ENCODE data around the gene SNRNP70.
"Not testable (repeated sequence)": the region's sequence is repeated elsewhere in the genome, so short reads cannot be mapped to it uniquely, and the experiment has no call there.

Gene SNRNP70

GRCh38 chr19:49071860-49072547 lies 13.2 kb upstream of the SNRNP70 start:
- Histone ChIP-seq H3K9me3 (ENCODE audit: low read length) (peaks cover 19% of the 10 kb centered on the region), H3K36me3 (ENCODE audit: insufficient read depth, low read length) (no peaks in the 10 kb centered on the region), H3K4me1 (ENCODE audit: insufficient read depth, low read length) (no peaks in the 10 kb centered on the region), H3K27me3 (ENCODE audit: insufficient read depth, low read length) (peaks cover 49% of the 10 kb centered on the region), H2AFZ (ENCODE audit: low read depth, low read length) (no peak overlapping the region), H3K4me3 (ENCODE audit: low read length) (no peak overlapping the region)

- H2AFZ ChIP-seq (ENCODE audit: low read depth, low read length), result no peak overlapping the region
- H3K27me3 ChIP-seq (ENCODE audit: insufficient read depth, low read length), result peaks cover 48% of the 10 kb centered on the region
- H3K36me3 ChIP-seq (ENCODE audit: insufficient read depth, low read length), result no peaks in the 10 kb centered on the region
Measured at GRCh38 chr19:49073514-49074378, 11.5 kb upstream of the SNRNP70 start.

GRCh38 chr19:49074869-49075268 lies 10.4 kb upstream of the SNRNP70 start:
- H3K4me3 ChIP-seq (ENCODE audit: low read length); H3K36me3 ChIP-seq (ENCODE audit: insufficient read depth, low read length); H2AFZ ChIP-seq (ENCODE audit: low read depth, low read length); H3K4me1 ChIP-seq (ENCODE audit: insufficient read depth, low read length): not testable (repeated sequence)
- Histone ChIP-seq H3K9me3 (ENCODE audit: low read length) (peaks cover 12% of the 10 kb centered on the region), H3K27me3 (ENCODE audit: insufficient read depth, low read length) (peaks cover 43% of the 10 kb centered on the region)

More at GRCh38 chr19:49073514-49074378, 11.5 kb upstream of the SNRNP70 start:
- Histone ChIP-seq H3K9me3 (ENCODE audit: low read length) (peaks cover 19% of the 10 kb centered on the region), H3K4me3 (ENCODE audit: low read length) (no peak overlapping the region), H3K4me1 (ENCODE audit: insufficient read depth, low read length) (no peaks in the 10 kb centered on the region)

- Histone ChIP-seq H2AFZ (ENCODE audit: low read depth, low read length) (no peak overlapping the region), H3K36me3 (ENCODE audit: insufficient read depth, low read length) (no peaks in the 10 kb centered on the region), H3K4me3 (ENCODE audit: low read length) (no peak overlapping the region), H3K9me3 (ENCODE audit: low read length) (no peaks in the 10 kb centered on the region), H3K27me3 (ENCODE audit: insufficient read depth, low read length) (no peaks in the 10 kb centered on the region), H3K4me1 (ENCODE audit: insufficient read depth, low read length) (peaks cover 3% of the 10 kb centered on the region)
Measured at GRCh38 chr19:49080392-49080791, 4.9 kb upstream of the SNRNP70 start.

GRCh38 chr19:49081273-49081672 lies 4.0 kb upstream of the SNRNP70 start:
- no peak overlapping the region for H3K4me3 ChIP-seq (ENCODE audit: low read length)
- no peaks in the 10 kb centered on the region for H3K27me3 ChIP-seq (ENCODE audit: insufficient read depth, low read length)
- H2AFZ ChIP-seq (ENCODE audit: low read depth, low read length), result no peak overlapping the region
- no peaks in the 10 kb centered on the region for H3K9me3 ChIP-seq (ENCODE audit: low read length)
- H3K4me1 ChIP-seq (ENCODE audit: insufficient read depth, low read length), result peaks cover 7% of the 10 kb centered on the region
- H3K36me3 ChIP-seq (ENCODE audit: insufficient read depth, low read length), result peaks cover 2% of the 10 kb centered on the region

GRCh38 chr19:49084206-49085019 lies 838 bp upstream of the SNRNP70 start:
- peak overlapping the region; percentile 67 for H3K4me3 ChIP-seq (ENCODE audit: low read length)
- H3K9me3 ChIP-seq (ENCODE audit: low read length), result no peaks in the 10 kb centered on the region
- peaks cover 22% of the 10 kb centered on the region for H3K4me1 ChIP-seq (ENCODE audit: insufficient read depth, low read length)
- H3K36me3 ChIP-seq (ENCODE audit: insufficient read depth, low read length), result peaks cover 23% of the 10 kb centered on the region
- H3K27me3 ChIP-seq (ENCODE audit: insufficient read depth, low read length), result no peaks in the 10 kb centered on the region
- peak overlapping the region; percentile 60 for H2AFZ ChIP-seq (ENCODE audit: low read depth, low read length)

GRCh38 chr19:49085868-49086232 lies 599 bp downstream of the SNRNP70 start:
- H3K4me3 ChIP-seq (ENCODE audit: low read length), result peak overlapping the region; percentile 67
- H3K4me1 ChIP-seq (ENCODE audit: insufficient read depth, low read length), result peaks cover 22% of the 10 kb centered on the region
- H3K9me3 ChIP-seq (ENCODE audit: low read length), result no peaks in the 10 kb centered on the region
- peaks cover 33% of the 10 kb centered on the region for H3K36me3 ChIP-seq (ENCODE audit: insufficient read depth, low read length)
- H2AFZ ChIP-seq (ENCODE audit: low read depth, low read length), result peak overlapping the region; percentile 13
- no peaks in the 10 kb centered on the region for H3K27me3 ChIP-seq (ENCODE audit: insufficient read depth, low read length)

GRCh38 chr19:49086296-49086695 lies 1.0 kb downstream of the SNRNP70 start:
- H3K4me3 ChIP-seq (ENCODE audit: low read length), result peak overlapping the region; percentile 67
- no peaks in the 10 kb centered on the region for H3K9me3 ChIP-seq (ENCODE audit: low read length)
- no peak overlapping the region for H2AFZ ChIP-seq (ENCODE audit: low read depth, low read length)
- peaks cover 22% of the 10 kb centered on the region for H3K4me1 ChIP-seq (ENCODE audit: insufficient read depth, low read length)
- H3K36me3 ChIP-seq (ENCODE audit: insufficient read depth, low read length), result peaks cover 36% of the 10 kb centered on the region
- no peaks in the 10 kb centered on the region for H3K27me3 ChIP-seq (ENCODE audit: insufficient read depth, low read length)

GRCh38 chr19:49091391-49092038 lies 6.3 kb downstream of the SNRNP70 start:
- peaks cover 16% of the 10 kb centered on the region for H3K4me1 ChIP-seq (ENCODE audit: insufficient read depth, low read length)
- H3K36me3 ChIP-seq (ENCODE audit: insufficient read depth, low read length), result peaks cover 74% of the 10 kb centered on the region
- H2AFZ ChIP-seq (ENCODE audit: low read depth, low read length), result no peak overlapping the region
- H3K4me3 ChIP-seq (ENCODE audit: low read length), result no peak overlapping the region
- no peaks in the 10 kb centered on the region for H3K9me3 ChIP-seq (ENCODE audit: low read length)
- no peaks in the 10 kb centered on the region for H3K27me3 ChIP-seq (ENCODE audit: insufficient read depth, low read length)

GRCh38 chr19:49092686-49093085 lies 7.4 kb downstream of the SNRNP70 start:
- Histone ChIP-seq H3K27me3 (ENCODE audit: insufficient read depth, low read length) (no peaks in the 10 kb centered on the region), H3K4me3 (ENCODE audit: low read length) (no peak overlapping the region), H3K9me3 (ENCODE audit: low read length) (no peaks in the 10 kb centered on the region), H3K4me1 (ENCODE audit: insufficient read depth, low read length) (peaks cover 4% of the 10 kb centered on the region), H3K36me3 (ENCODE audit: insufficient read depth, low read length) (peaks cover 72% of the 10 kb centered on the region), H2AFZ (ENCODE audit: low read depth, low read length) (no peak overlapping the region)

GRCh38 chr19:49094505-49095482 lies 9.5 kb downstream of the SNRNP70 start:
- H2AFZ ChIP-seq (ENCODE audit: low read depth, low read length), result no peak overlapping the region
- peaks cover 79% of the 10 kb centered on the region for H3K36me3 ChIP-seq (ENCODE audit: insufficient read depth, low read length)
- no peak overlapping the region for H3K4me3 ChIP-seq (ENCODE audit: low read length)
- H3K27me3 ChIP-seq (ENCODE audit: insufficient read depth, low read length), result no peaks in the 10 kb centered on the region
- H3K9me3 ChIP-seq (ENCODE audit: low read length), result no peaks in the 10 kb centered on the region
- H3K4me1 ChIP-seq (ENCODE audit: insufficient read depth, low read length), result peaks cover 3% of the 10 kb centered on the region

All from neuron (in vitro differentiated cells).